ENCODE data around the gene MEI1. TPM values are rescaled to one million over a fixed set of nuclear protein-coding genes. Genes with fewer than 3 reads are reported as not detected.
A peak's percentile ranks its signal among the peaks of the same experiment; 100 is the strongest.

The MEI1 gene
- total and polyA plus RNA-seq, 8 donors, result 1.6 to 15.2 (median 3.4) TPM; not detected in 2

GRCh38 chr22:41828516-41828915 lies 129.2 kb downstream of the MEI1 start:
- 59 to 79% (median 70%) methylated on average over 3 to 4 of the region's 4 CpGs for WGBS, 5 donors
- Histone ChIP-seq H3K27ac (peak overlapping the region in 4 of 5 donors; percentile 3 to 60 (median 34)), H3K4me3 (no peak overlapping the region), H3K27me3 (no peaks in the 10 kb centered on the region), H3K36me3 (peaks cover 0 to 8% (median 8%) of the 10 kb centered on the region in 4 donors), H3K9me3 (no peaks in the 10 kb centered on the region), H3K4me1 (peaks cover 25 to 38% (median 31%) of the 10 kb centered on the region in 4 donors)
- intact Hi-C loops (cut with DNase I; ENCODE audit: low total_unique reads), result no loop called here
- peak; percentile 34 to 68 for DNase-seq
- TF ChIP-seq POLR2A (IDR thresholded peaks at IDR 0.05), result no peak
- no peak for TF ChIP-seq POLR2AphosphoS5 (IDR thresholded peaks at IDR 0.05)
- no peak for TF ChIP-seq EP300 (IDR thresholded peaks at IDR 0.05)
- no peak for TF ChIP-seq CTCF (IDR thresholded peaks at IDR 0.05)

GRCh38 chr22:41830174-41830573 lies 130.9 kb downstream of the MEI1 start:
- Histone ChIP-seq H3K27ac (peak overlapping the region in 2 of 5 donors; percentile 58 to 60), H3K4me1 (peaks cover 36 to 48% (median 42%) of the 10 kb centered on the region in 4 donors), H3K36me3 (peaks cover 0 to 8% (median 7%) of the 10 kb centered on the region in 4 donors), H3K9me3 (no peaks in the 10 kb centered on the region), H3K27me3 (no peaks in the 10 kb centered on the region), H3K4me3 (no peak overlapping the region)
- WGBS, 5 donors, result 94 to 100% (median 97%) methylated on average over 3 of the region's 3 CpGs
- intact Hi-C loops (cut with DNase I; ENCODE audit: low total_unique reads), result no loop called here
- no peak for TF ChIP-seq POLR2AphosphoS5 (IDR thresholded peaks at IDR 0.05)
- no peak for TF ChIP-seq POLR2A (IDR thresholded peaks at IDR 0.05)
- TF ChIP-seq EP300 (IDR thresholded peaks at IDR 0.05), result no peak
- no peak for TF ChIP-seq CTCF (IDR thresholded peaks at IDR 0.05)
- no peak for DNase-seq

GRCh38 chr22:41831383-41831782 lies 132.1 kb downstream of the MEI1 start:
- 72 to 80% (median 72%) methylated on average over 6 of the region's 6 CpGs for WGBS, 5 donors
- H3K27me3 ChIP-seq, result no peaks in the 10 kb centered on the region
- peak overlapping the region in 4 of 5 donors; percentile 96 to 98 (median 97) for H3K27ac ChIP-seq
- no peaks in the 10 kb centered on the region for H3K9me3 ChIP-seq
- peaks cover 0 to 8% (median 3%) of the 10 kb centered on the region in 4 donors for H3K36me3 ChIP-seq
- TF ChIP-seq POLR2A (IDR thresholded peaks at IDR 0.05) (no peak), POLR2AphosphoS5 (IDR thresholded peaks at IDR 0.05) (no peak), CTCF (IDR thresholded peaks at IDR 0.05) (no peak), EP300 (IDR thresholded peaks at IDR 0.05) (no peak)
- intact Hi-C loops (cut with DNase I; ENCODE audit: low total_unique reads), result no loop called here
- peaks cover 24 to 48% (median 41%) of the 10 kb centered on the region in 4 donors for H3K4me1 ChIP-seq
- DNase-seq, result no peak
- H3K4me3 ChIP-seq, result no peak overlapping the region

- no peak for DNase-seq
- WGBS, 5 donors, result 9 to 13% (median 10%) methylated on average over 17 of the region's 17 CpGs
- Histone ChIP-seq H3K4me1 (peaks cover 19 to 48% (median 37%) of the 10 kb centered on the region in 4 donors), H3K9me3 (no peaks in the 10 kb centered on the region), H3K27ac (peak overlapping the region; percentile 91 to 98 (median 96)), H3K36me3 (peaks cover 5 to 14% (median 8%) of the 10 kb centered on the region in 4 donors), H3K27me3 (no peaks in the 10 kb centered on the region), H3K4me3 (peak overlapping the region; percentile 86 to 97 (median 92))
- TF ChIP-seq POLR2A (IDR thresholded peaks at IDR 0.05) (no peak), POLR2AphosphoS5 (IDR thresholded peaks at IDR 0.05) (no peak), CTCF (IDR thresholded peaks at IDR 0.05) (no peak)
- intact Hi-C loops (cut with DNase I; ENCODE audit: low total_unique reads), result no loop called here
Observed at GRCh38 chr22:41831828-41832552, 132.7 kb downstream of the MEI1 start.

Measured in stomach (tissue), 9 donors.